Activated naive CD4-positive, alpha-beta T cell treated with anti-CD3 and anti-CD28 coated beads, Interleukin-2, amount 50 U/mL, for 24 hours (primary cell): ENCODE measurements around the gene MEGF8.

Experiments used
- H3K27ac Mint-ChIP-seq: one replicate; pipeline ENCODE4 v1.8.0; 2021; ENCODE audit warnings: mild to moderate bottlenecking, mixed read lengths
- H3K27me3 Mint-ChIP-seq: one replicate; pipeline ENCODE4 v1.8.0; 2021; ENCODE audit warnings: mixed read lengths
- H3K36me3 Mint-ChIP-seq: one replicate; pipeline ENCODE4 v1.8.0; 2021; ENCODE audit warnings: mixed read lengths
- H3K4me1 Mint-ChIP-seq: one replicate; pipeline ENCODE4 v1.8.0; 2021; ENCODE audit warnings: mixed read lengths
- H3K4me3 Mint-ChIP-seq: one replicate; pipeline ENCODE4 v1.8.0; 2021; ENCODE audit warnings: mild to moderate bottlenecking, mixed read lengths
- H3K9me3 Mint-ChIP-seq: one replicate; pipeline ENCODE4 v1.8.0; 2021; ENCODE audit warnings: mixed read lengths

MEGF8 gene

GRCh38 chr19:42292042-42292960 lies 33.1 kb upstream of the MEGF8 start:
- Mint-ChIP-seq H3K27ac (peak overlapping the region; percentile 48), H3K9me3 (no peaks in the 10 kb centered on the region), H3K36me3 (peaks cover 2% of the 10 kb centered on the region), H3K4me1 (peaks cover 10% of the 10 kb centered on the region), H3K27me3 (no peaks in the 10 kb centered on the region), H3K4me3 (no peak overlapping the region)

- Mint-ChIP-seq H3K4me1 (peaks cover 10% of the 10 kb centered on the region), H3K4me3 (no peak overlapping the region), H3K36me3 (peaks cover 2% of the 10 kb centered on the region), H3K27me3 (no peaks in the 10 kb centered on the region), H3K27ac (no peak overlapping the region), H3K9me3 (no peaks in the 10 kb centered on the region)
Measured at GRCh38 chr19:42292963-42293362, 32.5 kb upstream of the MEGF8 start.

- Mint-ChIP-seq H3K9me3 (no peaks in the 10 kb centered on the region), H3K4me3 (no peak overlapping the region), H3K36me3 (peaks cover 2% of the 10 kb centered on the region), H3K27ac (no peak overlapping the region), H3K4me1 (peaks cover 10% of the 10 kb centered on the region), H3K27me3 (no peaks in the 10 kb centered on the region)
Measured at GRCh38 chr19:42293540-42293939, 31.9 kb upstream of the MEGF8 start.

- Mint-ChIP-seq H3K4me1 (peaks cover 10% of the 10 kb centered on the region), H3K36me3 (peaks cover 2% of the 10 kb centered on the region), H3K27ac (no peak overlapping the region), H3K9me3 (no peaks in the 10 kb centered on the region), H3K4me3 (no peak overlapping the region), H3K27me3 (no peaks in the 10 kb centered on the region)
Measured at GRCh38 chr19:42293948-42294347, 31.5 kb upstream of the MEGF8 start.

GRCh38 chr19:42294471-42295137 lies 30.8 kb upstream of the MEGF8 start:
- no peak overlapping the region for H3K4me3 Mint-ChIP-seq
- H3K4me1 Mint-ChIP-seq: peaks cover 10% of the 10 kb centered on the region
- H3K27ac Mint-ChIP-seq: no peak overlapping the region
- peaks cover 2% of the 10 kb centered on the region for H3K36me3 Mint-ChIP-seq
- H3K9me3 Mint-ChIP-seq: no peaks in the 10 kb centered on the region
- H3K27me3 Mint-ChIP-seq: no peaks in the 10 kb centered on the region

- peaks cover 13% of the 10 kb centered on the region for H3K4me1 Mint-ChIP-seq
- no peaks in the 10 kb centered on the region for H3K27me3 Mint-ChIP-seq
- H3K36me3 Mint-ChIP-seq: peaks cover 2% of the 10 kb centered on the region
- no peaks in the 10 kb centered on the region for H3K9me3 Mint-ChIP-seq
- no peak overlapping the region for H3K4me3 Mint-ChIP-seq
- H3K27ac Mint-ChIP-seq: no peak overlapping the region
Measured at GRCh38 chr19:42295342-42295741, 30.1 kb upstream of the MEGF8 start.

- peaks cover 13% of the 10 kb centered on the region for H3K4me1 Mint-ChIP-seq
- no peaks in the 10 kb centered on the region for H3K27me3 Mint-ChIP-seq
- H3K36me3 Mint-ChIP-seq: peaks cover 2% of the 10 kb centered on the region
- no peaks in the 10 kb centered on the region for H3K9me3 Mint-ChIP-seq
- H3K27ac Mint-ChIP-seq: no peak overlapping the region
- no peak overlapping the region for H3K4me3 Mint-ChIP-seq
Measured at GRCh38 chr19:42295831-42296525, 29.5 kb upstream of the MEGF8 start.

GRCh38 chr19:42297039-42297438 lies 28.4 kb upstream of the MEGF8 start:
- peaks cover 15% of the 10 kb centered on the region for H3K4me1 Mint-ChIP-seq
- H3K27ac Mint-ChIP-seq: no peak overlapping the region
- H3K36me3 Mint-ChIP-seq: peaks cover 2% of the 10 kb centered on the region
- no peak overlapping the region for H3K4me3 Mint-ChIP-seq
- H3K27me3 Mint-ChIP-seq: no peaks in the 10 kb centered on the region
- no peaks in the 10 kb centered on the region for H3K9me3 Mint-ChIP-seq

GRCh38 chr19:42301646-42302203 lies 23.7 kb upstream of the MEGF8 start, which contains the start of gene PRR19:
Gene PRR19 (plus strand): TSS chr19:42302132. CDS start chr19:42309585, 7,453 bp downstream.
- peak within 1 kb of the TSS; percentile 91 for H3K4me3 Mint-ChIP-seq
- peaks cover 25% of the 10 kb centered on the region for H3K4me1 Mint-ChIP-seq
- H3K36me3 Mint-ChIP-seq: no peaks in the 10 kb centered on the region
- H3K27me3 Mint-ChIP-seq: no peaks in the 10 kb centered on the region
- no peaks in the 10 kb centered on the region for H3K9me3 Mint-ChIP-seq
- peak within 1 kb of the TSS; percentile 94 for H3K27ac Mint-ChIP-seq

- Mint-ChIP-seq H3K9me3 (no peaks in the 10 kb centered on the region), H3K27me3 (no peaks in the 10 kb centered on the region), H3K27ac (peak overlapping the region; percentile 94), H3K4me3 (peak overlapping the region; percentile 91), H3K36me3 (no peaks in the 10 kb centered on the region), H3K4me1 (peaks cover 25% of the 10 kb centered on the region)
Measured at GRCh38 chr19:42303101-42303464, 22.4 kb upstream of the MEGF8 start.

- H3K4me3 Mint-ChIP-seq: no peak overlapping the region
- H3K9me3 Mint-ChIP-seq: no peaks in the 10 kb centered on the region
- H3K27me3 Mint-ChIP-seq: no peaks in the 10 kb centered on the region
- H3K27ac Mint-ChIP-seq: peak overlapping the region; percentile 3
- H3K36me3 Mint-ChIP-seq: no peaks in the 10 kb centered on the region
- H3K4me1 Mint-ChIP-seq: peaks cover 25% of the 10 kb centered on the region
Measured at GRCh38 chr19:42303876-42304275, 21.6 kb upstream of the MEGF8 start.

- peaks cover 16% of the 10 kb centered on the region for H3K4me1 Mint-ChIP-seq
- H3K27ac Mint-ChIP-seq: no peak overlapping the region
- H3K27me3 Mint-ChIP-seq: no peaks in the 10 kb centered on the region
- no peaks in the 10 kb centered on the region for H3K36me3 Mint-ChIP-seq
- H3K9me3 Mint-ChIP-seq: no peaks in the 10 kb centered on the region
- H3K4me3 Mint-ChIP-seq: no peak overlapping the region
Measured at GRCh38 chr19:42306646-42307045, 18.8 kb upstream of the MEGF8 start.

GRCh38 chr19:42309686-42310085 lies 15.7 kb upstream of the MEGF8 start:
- Mint-ChIP-seq H3K36me3 (no peaks in the 10 kb centered on the region), H3K9me3 (no peaks in the 10 kb centered on the region)

GRCh38 chr19:42311657-42312056 lies 13.8 kb upstream of the MEGF8 start:
- Mint-ChIP-seq H3K27me3 (peaks cover 17% of the 10 kb centered on the region), H3K4me3 (no peak overlapping the region), H3K9me3 (no peaks in the 10 kb centered on the region), H3K36me3 (no peaks in the 10 kb centered on the region), H3K4me1 (peaks cover 4% of the 10 kb centered on the region), H3K27ac (no peak overlapping the region)

More at GRCh38 chr19:42309686-42310085, 15.7 kb upstream of the MEGF8 start:
- H3K4me1 Mint-ChIP-seq: peaks cover 4% of the 10 kb centered on the region
- no peak overlapping the region for H3K27ac Mint-ChIP-seq
- H3K27me3 Mint-ChIP-seq: peaks cover 13% of the 10 kb centered on the region
- no peak overlapping the region for H3K4me3 Mint-ChIP-seq

- Mint-ChIP-seq H3K36me3 (no peaks in the 10 kb centered on the region), H3K4me3 (peak overlapping the region; percentile 73), H3K27ac (no peak overlapping the region), H3K9me3 (no peaks in the 10 kb centered on the region), H3K4me1 (peaks cover 10% of the 10 kb centered on the region), H3K27me3 (peaks cover 20% of the 10 kb centered on the region)
Measured at GRCh38 chr19:42312370-42312769, 13.1 kb upstream of the MEGF8 start.
